ENCODE results near the gene MEF2C.

MEF2C gene

DNA sequence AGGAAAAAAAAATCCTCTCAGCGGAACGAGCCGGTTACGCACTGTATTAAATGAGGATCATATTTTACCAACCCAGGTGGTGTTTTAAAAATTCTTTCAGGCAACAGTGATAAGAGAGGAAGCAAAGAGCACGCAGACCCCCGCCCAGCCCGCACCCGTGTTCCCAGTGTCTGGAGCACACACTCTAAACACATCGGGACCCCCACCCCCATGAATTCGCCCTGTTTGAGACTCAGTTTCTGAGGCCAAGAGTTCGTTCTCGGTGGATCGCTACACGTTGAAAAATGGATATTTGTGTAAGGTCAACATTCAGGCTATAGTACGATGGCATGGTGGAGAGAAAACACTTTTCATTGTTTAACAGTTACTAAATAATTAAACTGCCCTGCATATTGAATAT, 196.3 kb downstream of the MEF2C start:
- Histone ChIP-seq H3K4me2 (ENCODE audit: low read length) (no peak overlapping the region), H3K36me3 (ENCODE audit: insufficient read depth, low read length) (peaks cover 8% of the 10 kb centered on the region; the same call in 1 of the 2 replicates), H3K9ac (ENCODE audit: low read length) (no peak overlapping the region), H3K9me3 (ENCODE audit: low read length) (no peaks in the 10 kb centered on the region), H3K79me2 (ENCODE audit: insufficient read depth, low read length) (no peaks in the 10 kb centered on the region), H3K4me3 (ENCODE audit: low read depth, low read length, poor library complexity, severe bottlenecking) (no peak overlapping the region), H3K9me2 (ENCODE audit: low read depth, low read length) (no peaks in the 10 kb centered on the region), H3K4me1 (ENCODE audit: insufficient read depth, low read length, severe bottlenecking) (peaks cover 14% of the 10 kb centered on the region), H4K20me1 (ENCODE audit: insufficient read depth, low read length) (no peaks in the 10 kb centered on the region), H3K27ac (ENCODE audit: low read depth, low read length, poor library complexity, severe bottlenecking) (no peak overlapping the region), H3F3A (ENCODE audit: insufficient read depth, low read length) (no peaks in the 10 kb centered on the region), H3K27me3 (ENCODE audit: insufficient read depth, low read length) (no peaks in the 10 kb centered on the region), H2AFZ (ENCODE audit: low read length) (no peak overlapping the region)
- TF ChIP-seq, protein P1, sequence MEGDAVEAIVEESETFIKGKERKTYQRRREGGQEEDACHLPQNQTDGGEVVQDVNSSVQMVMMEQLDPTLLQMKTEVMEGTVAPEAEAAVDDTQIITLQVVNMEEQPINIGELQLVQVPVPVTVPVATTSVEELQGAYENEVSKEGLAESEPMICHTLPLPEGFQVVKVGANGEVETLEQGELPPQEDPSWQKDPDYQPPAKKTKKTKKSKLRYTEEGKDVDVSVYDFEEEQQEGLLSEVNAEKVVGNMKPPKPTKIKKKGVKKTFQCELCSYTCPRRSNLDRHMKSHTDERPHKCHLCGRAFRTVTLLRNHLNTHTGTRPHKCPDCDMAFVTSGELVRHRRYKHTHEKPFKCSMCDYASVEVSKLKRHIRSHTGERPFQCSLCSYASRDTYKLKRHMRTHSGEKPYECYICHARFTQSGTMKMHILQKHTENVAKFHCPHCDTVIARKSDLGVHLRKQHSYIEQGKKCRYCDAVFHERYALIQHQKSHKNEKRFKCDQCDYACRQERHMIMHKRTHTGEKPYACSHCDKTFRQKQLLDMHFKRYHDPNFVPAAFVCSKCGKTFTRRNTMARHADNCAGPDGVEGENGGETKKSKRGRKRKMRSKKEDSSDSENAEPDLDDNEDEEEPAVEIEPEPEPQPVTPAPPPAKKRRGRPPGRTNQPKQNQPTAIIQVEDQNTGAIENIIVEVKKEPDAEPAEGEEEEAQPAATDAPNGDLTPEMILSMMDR (IDR thresholded peaks at IDR 0.05; ENCODE audit: low read length) = no peak
- TF ChIP-seq EZH2 (IDR thresholded peaks at IDR 0.05; ENCODE audit: borderline replicate concordance, low read length) = no peak

GRCh38 chr5:88685591-88686541, 197.1 kb downstream of the MEF2C start:
- TF ChIP-seq, protein P1 (IDR thresholded peaks at IDR 0.05; ENCODE audit: low read length) = no peak
- TF ChIP-seq EZH2 (IDR thresholded peaks at IDR 0.05; ENCODE audit: borderline replicate concordance, low read length) = no peak
- Histone ChIP-seq H3F3A (ENCODE audit: insufficient read depth, low read length) (no peaks in the 10 kb centered on the region), H3K79me2 (ENCODE audit: insufficient read depth, low read length) (no peaks in the 10 kb centered on the region), H3K4me1 (ENCODE audit: insufficient read depth, low read length, severe bottlenecking) (peaks cover 15% of the 10 kb centered on the region), H3K9me3 (ENCODE audit: low read length) (no peaks in the 10 kb centered on the region), H3K27ac (ENCODE audit: low read depth, low read length, poor library complexity, severe bottlenecking) (no peak overlapping the region), H3K4me2 (ENCODE audit: low read length) (no peak overlapping the region), H2AFZ (ENCODE audit: low read length) (no peak overlapping the region), H3K9me2 (ENCODE audit: low read depth, low read length) (no peaks in the 10 kb centered on the region), H3K4me3 (ENCODE audit: low read depth, low read length, poor library complexity, severe bottlenecking) (no peak overlapping the region), H3K9ac (ENCODE audit: low read length) (no peak overlapping the region), H3K36me3 (ENCODE audit: insufficient read depth, low read length) (peaks cover 9% of the 10 kb centered on the region; the same call in 1 of the 2 replicates), H3K27me3 (ENCODE audit: insufficient read depth, low read length) (no peaks in the 10 kb centered on the region), H4K20me1 (ENCODE audit: insufficient read depth, low read length) (no peaks in the 10 kb centered on the region)

DNA sequence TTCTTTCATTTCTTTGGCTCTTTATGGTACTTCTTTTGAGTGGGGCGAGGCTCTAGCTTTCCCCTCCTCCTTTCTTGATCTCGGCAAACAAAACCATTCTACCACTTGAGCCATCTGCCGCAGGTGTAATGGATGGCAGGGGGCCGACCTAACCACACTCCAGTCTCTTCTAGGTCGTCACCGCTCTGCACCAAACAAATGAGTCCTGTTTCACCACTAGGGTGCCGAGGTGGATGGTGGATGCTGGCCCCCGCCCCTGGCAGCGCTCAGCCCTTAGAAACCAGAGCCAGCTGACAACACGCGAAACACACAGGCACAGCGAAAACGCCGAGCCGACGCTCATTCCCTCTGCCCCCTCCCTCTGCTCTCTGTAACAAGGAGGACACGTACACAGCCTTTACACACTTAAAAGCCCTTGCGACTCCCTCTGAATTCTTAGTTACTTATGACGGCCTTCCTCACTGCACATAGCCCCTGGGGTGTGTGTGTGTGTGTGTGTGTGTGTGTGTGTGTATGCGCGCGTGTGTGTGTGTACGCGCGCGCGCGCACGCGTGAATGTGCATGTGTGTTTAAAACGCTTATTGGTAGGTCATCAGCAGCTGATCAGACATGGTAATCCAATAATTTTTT, 199.4 kb downstream of the MEF2C start:
- H3K27ac ChIP-seq (ENCODE audit: low read depth, low read length, poor library complexity, severe bottlenecking) = no peak overlapping the region
- no peaks in the 10 kb centered on the region for H3K27me3 ChIP-seq (ENCODE audit: insufficient read depth, low read length)
- no peaks in the 10 kb centered on the region for H4K20me1 ChIP-seq (ENCODE audit: insufficient read depth, low read length)
- H3K9ac ChIP-seq (ENCODE audit: low read length) = no peak overlapping the region
- no peak for TF ChIP-seq EZH2 (IDR thresholded peaks at IDR 0.05; ENCODE audit: borderline replicate concordance, low read length)
- TF ChIP-seq, protein P1 (IDR thresholded peaks at IDR 0.05; ENCODE audit: low read length) = peak; percentile 29; the same call in 1 of the 2 replicates
- H3K4me2 ChIP-seq (ENCODE audit: low read length) = peak overlapping the region; percentile 55; the same call in 1 of the 2 replicates
- peaks cover 12% of the 10 kb centered on the region; the same call in 1 of the 2 replicates for H3K36me3 ChIP-seq (ENCODE audit: insufficient read depth, low read length)
- no peaks in the 10 kb centered on the region; the same call in 1 of the 2 replicates for H3F3A ChIP-seq (ENCODE audit: insufficient read depth, low read length)
- H2AFZ ChIP-seq (ENCODE audit: low read length) = no peak overlapping the region
- H3K4me3 ChIP-seq (ENCODE audit: low read depth, low read length, poor library complexity, severe bottlenecking) = peak overlapping the region; percentile 25
- no peaks in the 10 kb centered on the region for H3K79me2 ChIP-seq (ENCODE audit: insufficient read depth, low read length)
- H3K9me2 ChIP-seq (ENCODE audit: low read depth, low read length) = no peaks in the 10 kb centered on the region
- peaks cover 28% of the 10 kb centered on the region for H3K4me1 ChIP-seq (ENCODE audit: insufficient read depth, low read length, severe bottlenecking)
- no peaks in the 10 kb centered on the region for H3K9me3 ChIP-seq (ENCODE audit: low read length)
